SK-N-SH (cell line): ENCODE measurements around the gene TBC1D16. TPM values are rescaled to one million over a fixed set of nuclear protein-coding genes. Genes with fewer than 3 reads are reported as not detected.

ENCODE experiments used
- CTCF ChIA-PET: fragments of 300-600, 350-600 bp; formaldehyde crosslinking; extraction: SDS; loops from one replicate; lab custom pipeline; 2021; lab: Yijun Ruan, JAX
- POLR2A ChIA-PET: fragments of 350-600 bp; sonication (Branson Sonifier 250); formaldehyde crosslinking; extraction: SDS; loops from one replicate; lab custom pipeline; 2020; ENCODE audit warnings: antibody characterized with exemption, inconsistent platforms; lab: Yijun Ruan, JAX
- DNase-seq: peaks from one replicate; pipeline ENCODE4 v3.0.0; 2012
- H2AFZ ChIP-seq: fragments of 200-600 bp; sonication (generic); 2 replicates; pipeline ENCODE4 v1.8.1; 2016; ENCODE audit warnings: antibody characterized with exemption, mild to moderate bottlenecking, low read depth
- H3F3A ChIP-seq: fragments of 200-600 bp; sonication (generic); replicated peaks from 2 replicates; pipeline ENCODE3; 2016; ENCODE audit warnings: antibody characterized with exemption, mild to moderate bottlenecking; ENCODE audit not compliant: insufficient read depth
- H3K27ac ChIP-seq, 2 experiments: fragments of 200-500 bp in 1 of 2; fragments of 200-600 bp in 1 of 2; sonication (Bioruptor generic) in 1 of 2; sonication (generic), shearing (Covaris generic) in 1 of 2; 2 replicates each; pipeline versions ENCODE4 v1.5.1 to v1.6.1; 2014 to 2016; ENCODE audit warnings: low read depth in 2 of 2, inconsistent platforms in 1 of 2, low read length in 1 of 2, mild to moderate bottlenecking in 1 of 2, mixed read lengths in 1 of 2
- H3K27me3 ChIP-seq: fragments of 200-600 bp; sonication (generic), shearing (Covaris generic); 2 replicates; pipeline ENCODE4 v1.6.1; 2016; ENCODE audit warnings: mixed run types; ENCODE audit not compliant: insufficient read depth
- H3K36me3 ChIP-seq, 2 experiments: fragments of 200-500 bp in 1 of 2; fragments of 200-600 bp in 1 of 2; sonication (Bioruptor generic) in 1 of 2; sonication (generic) in 1 of 2; replicated peaks in 1 of 2; 2 replicates each; pipeline versions ENCODE3 to v1.5.1; 2014 to 2016; ENCODE audit warnings: low read length in 1 of 2, mild to moderate bottlenecking in 1 of 2; ENCODE audit not compliant: insufficient read depth in 2 of 2, control insufficient read depth in 1 of 2
- H3K4me1 ChIP-seq, 2 experiments: fragments of 200-500 bp in 1 of 2; fragments of 200-600 bp in 1 of 2; sonication (Bioruptor generic) in 1 of 2; sonication (generic), shearing (Covaris generic) in 1 of 2; 2 replicates each; pipeline versions ENCODE4 v1.5.1 to v1.6.1; 2014 to 2016; ENCODE audit warnings: low read depth in 1 of 2, low read length in 1 of 2, mixed run types in 1 of 2; ENCODE audit not compliant: insufficient read depth in 2 of 2, control insufficient read depth in 1 of 2
- H3K4me2 ChIP-seq: fragments of 200-600 bp; sonication (generic), shearing (Covaris generic); 2 replicates; pipeline ENCODE4 v1.6.1; 2017; ENCODE audit warnings: mixed run types
- H3K4me3 ChIP-seq, 2 experiments: fragments of 200-500 bp in 1 of 2; fragments of 200-600 bp in 1 of 2; sonication (Bioruptor generic) in 1 of 2; sonication (generic), shearing (Covaris generic) in 1 of 2; 2 replicates each; pipeline versions ENCODE4 v1.5.1 to v1.8.1; 2014 to 2016; ENCODE audit warnings: low read depth in 2 of 2, inconsistent platforms in 1 of 2, low read length in 1 of 2, mild to moderate bottlenecking in 1 of 2, mixed read lengths in 1 of 2, moderate library complexity in 1 of 2
- H3K79me2 ChIP-seq: fragments of 200-600 bp; sonication (generic); 2 replicates; pipeline ENCODE4 v1.8.1; 2017; ENCODE audit warnings: mild to moderate bottlenecking; ENCODE audit not compliant: insufficient read depth
- H3K9ac ChIP-seq: fragments of 200-600 bp; sonication (generic); 2 replicates; pipeline ENCODE4 v1.6.1; 2017; ENCODE audit warnings: mixed run types
- H3K9me2 ChIP-seq: fragments of 200-600 bp; sonication (generic); 2 replicates; pipeline ENCODE4 v1.6.1; 2017; ENCODE audit warnings: mixed run types
- H3K9me3 ChIP-seq: fragments of 200-600 bp; sonication (generic); 2 replicates; pipeline ENCODE4 v1.6.1; 2017; ENCODE audit warnings: mixed run types, mild to moderate bottlenecking, moderate library complexity
- H4K20me1 ChIP-seq: fragments of 200-600 bp; sonication (generic); 2 replicates; pipeline ENCODE4 v1.6.1; 2017; ENCODE audit warnings: mild to moderate bottlenecking, mixed run types; ENCODE audit not compliant: insufficient read depth
- CTCF ChIP-seq: fragments of 200-600 bp; sonication (generic); IDR thresholded peaks from 2 replicates; pipeline ENCODE4 v1.6.1; 2017; ENCODE audit warnings: antibody characterized with exemption, mild to moderate bottlenecking, moderate library complexity
- ELF1 ChIP-seq: IDR thresholded peaks from 2 replicates; pipeline ENCODE4 v1.4.0; 2012
- EP300 ChIP-seq, 2 experiments: IDR thresholded peaks; 2 replicates each; pipeline versions ENCODE4 v1.4.0 to v1.6.1; 2012; ENCODE audit warnings: borderline replicate concordance in 1 of 2, low read depth in 1 of 2, low read length in 1 of 2
- EZH2phosphoT487 ChIP-seq: fragments of 200-600 bp; sonication (generic); IDR thresholded peaks from 2 replicates; pipeline ENCODE4 v1.6.1; 2017; ENCODE audit warnings: low read depth, mixed run types, mild to moderate bottlenecking, antibody characterized with exemption, moderate library complexity, borderline replicate concordance
- FOXM1 ChIP-seq: IDR thresholded peaks from 2 replicates; pipeline ENCODE4 v1.4.0; 2012; ENCODE audit warnings: low read depth, mild to moderate bottlenecking
- GATA2 ChIP-seq: sonication (generic); formaldehyde crosslinking; IDR thresholded peaks from 2 replicates; pipeline ENCODE4 v1.5.0; 2020; ENCODE audit warnings: mild to moderate bottlenecking, missing genetic modification reagents
- IRF3 ChIP-seq: fragments of 150-350 bp; IDR thresholded peaks from 2 replicates; pipeline ENCODE4 v1.6.1; 2016; ENCODE audit warnings: mild to moderate bottlenecking, low read depth, low read length
- NRF1 ChIP-seq: IDR thresholded peaks from 2 replicates; pipeline ENCODE4 v1.6.1; 2012; ENCODE audit warnings: low read depth, mild to moderate bottlenecking, low read length
- POLR2AphosphoS5 ChIP-seq: IDR thresholded peaks from 2 replicates; pipeline ENCODE4 v1.6.1; 2012; ENCODE audit warnings: low read depth, low read length
- RAD21 ChIP-seq: IDR thresholded peaks from 2 replicates; pipeline ENCODE4 v1.6.1; 2012; ENCODE audit warnings: mild to moderate bottlenecking, low read length
- RCOR1 ChIP-seq: fragments of 150-350 bp; IDR thresholded peaks from 2 replicates; pipeline ENCODE4 v1.6.1; 2017; ENCODE audit warnings: antibody characterized with exemption, low read length
- RXRA ChIP-seq: IDR thresholded peaks from 2 replicates; pipeline ENCODE4 v1.4.0; 2012; ENCODE audit warnings: low read depth, mild to moderate bottlenecking, borderline replicate concordance
- SMC3 ChIP-seq: IDR thresholded peaks from 2 replicates; pipeline ENCODE4 v1.6.1; 2012; ENCODE audit warnings: low read depth, low read length, improper control_type of control experiment
- TAF1 ChIP-seq: IDR thresholded peaks from 2 replicates; pipeline ENCODE4 v1.6.1; 2012; ENCODE audit warnings: low read depth, mild to moderate bottlenecking, low read length, moderate library complexity, borderline replicate concordance
- TCF12 ChIP-seq: IDR thresholded peaks from 2 replicates; pipeline ENCODE4 v1.4.0; 2012
- WGBS: methylation state at CpG from one replicate; pipeline ENCODE4 v1.1.6; 2017; ENCODE audit warnings: low lambda C conversion rate; 5-methylcytosine and 5-hydroxymethylcytosine counted together
- polyA plus RNA-seq, 3 experiments: library from polyadenylated mRNA; depleted of rRNA; stranded (reverse); fragments of >200 nt; gene quantifications; 2 replicates each; pipeline ENCODE4 v1.2.3, GENCODE V29; 2012

TBC1D16 gene
- polyA plus RNA-seq, 1 of the 3 experiments (the other 2 are of a cell fraction), result 14.5 TPM

GRCh38 chr17:79939094-79939435, 96.6 kb downstream of the TBC1D16 start:
- H3K9me3 ChIP-seq, result no peaks in the 10 kb centered on the region
- no peak overlapping the region for H3K27ac ChIP-seq
- H2AFZ ChIP-seq, result no peak overlapping the region
- no peaks in the 10 kb centered on the region for H3K9me2 ChIP-seq
- H3K9ac ChIP-seq, result no peak overlapping the region
- no peak for TF ChIP-seq CTCF
- TF ChIP-seq EZH2phosphoT487, result no peak
- TF ChIP-seq NRF1, result no peak
- TF ChIP-seq RXRA, result no peak
- TF ChIP-seq TAF1, result no peak
- no peak for TF ChIP-seq GATA2 (CRISPR knock-in tag)
- TF ChIP-seq POLR2AphosphoS5, result no peak
- no peak for TF ChIP-seq FOXM1
- no peak for TF ChIP-seq ELF1
- TF ChIP-seq EP300 (IDR thresholded peaks at IDR 0.05; ENCODE audit: borderline replicate concordance in 1 of 2, low read depth in 1 of 2, low read length in 1 of 2), result no peak
- TF ChIP-seq IRF3, result no peak
- no peak for TF ChIP-seq RAD21
- TF ChIP-seq RCOR1, result no peak
- TF ChIP-seq SMC3, result no peak
- no peaks in the 10 kb centered on the region for H3F3A ChIP-seq
- DNase-seq, result no peak
- H3K27me3 ChIP-seq, result no peaks in the 10 kb centered on the region
- no peaks in the 10 kb centered on the region for H3K79me2 ChIP-seq
- H3K4me3 ChIP-seq, result no peak overlapping the region
- ChIA-PET CTCF (no interaction called here), POLR2A (no interaction called here)
- 93% methylated on average over 7 of the region's 7 CpGs for WGBS
- no peak overlapping the region for H3K4me2 ChIP-seq
- no peaks in the 10 kb centered on the region for H4K20me1 ChIP-seq
- H3K4me1 ChIP-seq, result peaks cover 14 to 16% of the 10 kb centered on the region in 2 experiments; a peak in 2 of 4 replicates
- H3K36me3 ChIP-seq, result peaks cover 0 to 47% of the 10 kb centered on the region in 2 experiments

DNA sequence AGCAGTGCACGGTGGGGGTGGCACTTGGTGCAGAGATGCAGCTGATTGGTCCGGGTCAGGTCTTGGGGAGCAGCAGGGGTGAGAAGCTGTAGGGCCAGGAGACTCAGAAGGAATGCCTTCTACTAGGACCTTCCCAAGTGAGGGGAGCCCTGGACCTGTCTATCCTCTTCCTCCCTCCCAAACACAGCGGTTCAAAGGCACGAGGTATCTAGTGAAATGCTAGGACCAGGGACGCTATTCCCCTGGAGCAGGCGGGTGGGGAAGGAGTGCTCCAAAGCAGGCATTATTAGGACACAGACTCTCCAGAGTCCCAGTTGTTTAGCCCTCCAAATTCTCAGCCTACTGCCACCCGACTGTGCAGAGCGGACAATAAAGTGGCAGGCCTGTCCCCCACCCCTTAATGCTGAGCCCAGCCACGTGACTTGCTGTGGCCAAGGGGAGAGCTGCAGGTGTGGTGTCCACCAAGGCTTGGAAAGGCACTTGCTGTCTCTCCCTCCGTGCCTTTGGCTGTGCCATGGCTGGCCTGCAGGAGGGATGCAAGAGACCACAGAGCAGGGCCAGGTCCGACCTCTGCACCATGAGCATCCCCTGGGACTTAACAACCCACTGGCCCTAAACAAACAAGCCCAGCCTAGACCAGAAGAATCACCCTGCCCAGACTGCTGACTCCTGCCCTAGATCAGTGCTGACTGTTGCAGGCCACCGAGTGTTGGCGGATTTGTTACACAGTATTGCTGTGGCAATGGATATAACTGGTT, 97.2 kb downstream of the TBC1D16 start:
- no peak for TF ChIP-seq TCF12
- WGBS, result 90% methylated on average over 11 of the region's 13 CpGs
- Histone ChIP-seq H3K36me3 (peaks cover 0 to 42% of the 10 kb centered on the region in 2 experiments), H3K9me3 (no peaks in the 10 kb centered on the region), H3K9ac (no peak overlapping the region), H3K79me2 (no peaks in the 10 kb centered on the region), H3K27ac (no peak overlapping the region), H3F3A (no peaks in the 10 kb centered on the region), H3K27me3 (no peaks in the 10 kb centered on the region), H3K4me3 (no peak overlapping the region), H3K4me1 (peaks cover 19 to 21% of the 10 kb centered on the region in 2 experiments; a peak in 2 of 4 replicates), H3K4me2 (no peak overlapping the region), H2AFZ (no peak overlapping the region), H3K9me2 (no peaks in the 10 kb centered on the region), H4K20me1 (no peaks in the 10 kb centered on the region)
- CTCF ChIA-PET, result interaction anchor here (1.2 to 1.3 kb wide), 2 partner anchors 13 to 67 kb away, joined by 3 to 5 read pairs; no protein-coding TSS in a partner anchor
- no peak for DNase-seq
- POLR2A ChIA-PET, result no interaction called here
